Stimulated activated effector memory CD8-positive, alpha-beta T cell treated with anti-CD3 and anti-CD28 coated beads, Interleukin-12 subunit alpha, Interleukin-12 subunit beta, amount 100 ng/mL, for 72 hours (primary cell): ENCODE data around the gene PSMD11.

Experiments
- ATAC-seq: fragments of 150-1000 bp; cut with Tn5 transposase; 2 replicates; pipeline ENCODE4 v1.10.0; 2021
- DNase-seq, 2 donors: peaks; one replicate each; pipeline ENCODE4 v3.0.0; 2021 to 2022; ENCODE audit warnings: low spot score in 2 of 2
- H3K27ac Mint-ChIP-seq: one replicate; pipeline ENCODE4 v1.8.0; 2022; ENCODE audit warnings: mild to moderate bottlenecking, mixed read lengths
- H3K36me3 Mint-ChIP-seq: one replicate; pipeline ENCODE4 v1.8.0; 2022; ENCODE audit warnings: mild to moderate bottlenecking, mixed read lengths
- H3K4me1 Mint-ChIP-seq: one replicate; pipeline ENCODE4 v1.8.0; 2022; ENCODE audit warnings: mixed read lengths
- H3K4me3 Mint-ChIP-seq: one replicate; pipeline ENCODE4 v1.8.0; 2022; ENCODE audit warnings: mild to moderate bottlenecking, mixed read lengths
- H3K9me3 Mint-ChIP-seq: one replicate; pipeline ENCODE4 v1.8.0; 2022; ENCODE audit warnings: mixed read lengths

PSMD11 gene

GRCh38 chr17:32452281-32452680, 8.0 kb downstream of the PSMD11 start:
- H3K9me3 Mint-ChIP-seq: no peaks in the 10 kb centered on the region
- H3K4me3 Mint-ChIP-seq: no peak overlapping the region
- H3K36me3 Mint-ChIP-seq: peaks cover 100% of the 10 kb centered on the region

GRCh38 chr17:32453370-32453769, 9.1 kb downstream of the PSMD11 start:
- Mint-ChIP-seq H3K36me3 (peaks cover 100% of the 10 kb centered on the region), H3K4me1 (peaks cover 24% of the 10 kb centered on the region), H3K4me3 (no peak overlapping the region), H3K27ac (peak overlapping the region; percentile 75), H3K9me3 (no peaks in the 10 kb centered on the region)
- ATAC-seq (no peak), DNase-seq (no peak)

More at GRCh38 chr17:32452281-32452680, 8.0 kb downstream of the PSMD11 start:
- ATAC-seq: no peak
- DNase-seq: no peak
- Mint-ChIP-seq H3K27ac (peak overlapping the region; percentile 75), H3K4me1 (peaks cover 19% of the 10 kb centered on the region)

- ATAC-seq (peak; percentile 34), DNase-seq (no peak)
- no peak overlapping the region for H3K4me3 Mint-ChIP-seq
- H3K36me3 Mint-ChIP-seq: peaks cover 100% of the 10 kb centered on the region
- H3K4me1 Mint-ChIP-seq: peaks cover 54% of the 10 kb centered on the region
- H3K9me3 Mint-ChIP-seq: no peaks in the 10 kb centered on the region
- peak overlapping the region; percentile 4 for H3K27ac Mint-ChIP-seq
These were observed 14.1 kb downstream of the PSMD11 start for GRCh38 chr17:32458371-32458770.

- H3K27ac Mint-ChIP-seq: peak overlapping the region; percentile 33
- H3K4me3 Mint-ChIP-seq: no peak overlapping the region
- H3K9me3 Mint-ChIP-seq: no peaks in the 10 kb centered on the region
- no peak for ATAC-seq
- peaks cover 100% of the 10 kb centered on the region for H3K36me3 Mint-ChIP-seq
- DNase-seq: no peak
- peaks cover 45% of the 10 kb centered on the region for H3K4me1 Mint-ChIP-seq
These were observed 15.7 kb downstream of the PSMD11 start for GRCh38 chr17:32460054-32460453.

GRCh38 chr17:32461498-32461852, 17.2 kb downstream of the PSMD11 start:
- peak overlapping the region; percentile 30 for H3K27ac Mint-ChIP-seq

GRCh38 chr17:32461853-32462617, 17.7 kb downstream of the PSMD11 start:
- peaks cover 43% of the 10 kb centered on the region for H3K4me1 Mint-ChIP-seq
- peaks cover 100% of the 10 kb centered on the region for H3K36me3 Mint-ChIP-seq
- H3K9me3 Mint-ChIP-seq: no peaks in the 10 kb centered on the region
- no peak overlapping the region for H3K4me3 Mint-ChIP-seq
- H3K27ac Mint-ChIP-seq: peak overlapping the region; percentile 30
- peak; percentile 80 for ATAC-seq
- peak; percentile 51 to 79 for DNase-seq

More at GRCh38 chr17:32461498-32461852, 17.2 kb downstream of the PSMD11 start:
- DNase-seq (no peak), ATAC-seq (peak; percentile 45)
- H3K4me3 Mint-ChIP-seq: no peak overlapping the region
- H3K9me3 Mint-ChIP-seq: no peaks in the 10 kb centered on the region
- H3K36me3 Mint-ChIP-seq: peaks cover 100% of the 10 kb centered on the region
- peaks cover 43% of the 10 kb centered on the region for H3K4me1 Mint-ChIP-seq

- H3K9me3 Mint-ChIP-seq: no peaks in the 10 kb centered on the region
- DNase-seq (no peak), ATAC-seq (no peak)
- H3K4me1 Mint-ChIP-seq: peaks cover 35% of the 10 kb centered on the region
- no peak overlapping the region for H3K27ac Mint-ChIP-seq
- H3K36me3 Mint-ChIP-seq: peaks cover 100% of the 10 kb centered on the region
- H3K4me3 Mint-ChIP-seq: no peak overlapping the region
These were observed 19.0 kb downstream of the PSMD11 start for GRCh38 chr17:32463304-32463703.

GRCh38 chr17:32464374-32464773, 20.1 kb downstream of the PSMD11 start:
- no peak overlapping the region for H3K4me3 Mint-ChIP-seq
- peaks cover 27% of the 10 kb centered on the region for H3K4me1 Mint-ChIP-seq
- no peak overlapping the region for H3K27ac Mint-ChIP-seq
- H3K9me3 Mint-ChIP-seq: no peaks in the 10 kb centered on the region
- ATAC-seq: no peak
- no peak for DNase-seq
- H3K36me3 Mint-ChIP-seq: peaks cover 100% of the 10 kb centered on the region

GRCh38 chr17:32467949-32468348, 23.6 kb downstream of the PSMD11 start:
- ATAC-seq (no peak), DNase-seq (no peak)
- Mint-ChIP-seq H3K4me3 (no peak overlapping the region), H3K4me1 (no peaks in the 10 kb centered on the region), H3K9me3 (no peaks in the 10 kb centered on the region), H3K36me3 (peaks cover 100% of the 10 kb centered on the region), H3K27ac (no peak overlapping the region)

GRCh38 chr17:32470405-32471167, 26.3 kb downstream of the PSMD11 start:
- Mint-ChIP-seq H3K36me3 (peaks cover 100% of the 10 kb centered on the region), H3K9me3 (no peaks in the 10 kb centered on the region), H3K4me3 (no peak overlapping the region), H3K27ac (peak overlapping the region; percentile 0), H3K4me1 (no peaks in the 10 kb centered on the region)
- no peak for DNase-seq
- ATAC-seq: no peak

- no peaks in the 10 kb centered on the region for H3K4me1 Mint-ChIP-seq
- H3K36me3 Mint-ChIP-seq: peaks cover 100% of the 10 kb centered on the region
- H3K9me3 Mint-ChIP-seq: no peaks in the 10 kb centered on the region
- ATAC-seq (no peak), DNase-seq (no peak)
- H3K27ac Mint-ChIP-seq: no peak overlapping the region
- no peak overlapping the region for H3K4me3 Mint-ChIP-seq
These were observed 27.3 kb downstream of the PSMD11 start for GRCh38 chr17:32471652-32472051.

GRCh38 chr17:32475258-32475657, 30.9 kb downstream of the PSMD11 start:
- Mint-ChIP-seq H3K9me3 (no peaks in the 10 kb centered on the region), H3K36me3 (peaks cover 100% of the 10 kb centered on the region), H3K4me1 (no peaks in the 10 kb centered on the region), H3K27ac (peak overlapping the region; percentile 35), H3K4me3 (no peak overlapping the region)
- ATAC-seq (no peak), DNase-seq (no peak)

- no peak for DNase-seq
- no peaks in the 10 kb centered on the region for H3K4me1 Mint-ChIP-seq
- ATAC-seq: no peak
- H3K9me3 Mint-ChIP-seq: no peaks in the 10 kb centered on the region
- H3K27ac Mint-ChIP-seq: no peak overlapping the region
- H3K4me3 Mint-ChIP-seq: no peak overlapping the region
- H3K36me3 Mint-ChIP-seq: peaks cover 100% of the 10 kb centered on the region
These were observed 32.9 kb downstream of the PSMD11 start for GRCh38 chr17:32477220-32477619.

GRCh38 chr17:32479074-32479617, 34.8 kb downstream of the PSMD11 start:
- Mint-ChIP-seq H3K36me3 (peaks cover 94% of the 10 kb centered on the region), H3K4me3 (no peak overlapping the region), H3K27ac (peak overlapping the region; percentile 70), H3K4me1 (peaks cover 4% of the 10 kb centered on the region), H3K9me3 (no peaks in the 10 kb centered on the region)
- ATAC-seq: no peak
- no peak for DNase-seq

GRCh38 chr17:32481193-32481592, 36.9 kb downstream of the PSMD11 start:
- Mint-ChIP-seq H3K4me1 (peaks cover 6% of the 10 kb centered on the region), H3K27ac (peak overlapping the region; percentile 85), H3K36me3 (peaks cover 73% of the 10 kb centered on the region), H3K4me3 (no peak overlapping the region), H3K9me3 (no peaks in the 10 kb centered on the region)
- ATAC-seq (no peak), DNase-seq (no peak)
